ENCODE results near the gene CTTNBP2.

Gene CTTNBP2

DNA sequence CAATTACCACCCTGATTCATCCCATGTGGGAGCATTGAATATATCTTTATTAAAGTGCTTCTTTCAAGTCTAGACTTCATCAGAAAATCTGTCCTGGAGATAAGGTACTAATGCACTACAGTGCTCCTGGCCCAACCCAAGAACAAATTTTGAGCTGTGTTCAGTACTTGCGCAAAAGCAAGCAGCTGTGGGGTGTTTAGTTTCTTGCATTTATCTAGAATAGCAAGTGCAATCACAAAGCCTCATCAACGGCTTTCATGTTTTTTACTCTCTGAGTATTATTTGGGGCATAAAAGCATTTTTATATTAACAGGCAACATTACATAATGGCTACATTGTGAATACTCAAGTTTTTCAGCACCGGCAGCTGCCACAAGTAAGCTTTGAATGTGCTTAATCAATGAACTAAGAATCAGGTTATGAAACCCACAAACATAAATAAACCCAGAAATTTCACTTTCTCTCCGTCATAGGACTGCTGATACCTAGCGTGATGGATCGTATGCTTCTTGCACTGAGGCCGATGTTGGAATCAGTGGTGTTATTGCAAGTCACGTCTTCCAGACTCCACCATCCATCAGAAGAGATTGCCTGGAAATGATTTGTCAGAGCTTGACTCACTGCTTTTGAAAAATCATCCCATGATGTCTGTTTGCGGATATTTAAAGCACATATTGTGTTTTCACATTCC is 113.1 kb downstream of the CTTNBP2 start:
- H3K4me2 ChIP-seq (ENCODE audit: low read length), result no peak overlapping the region
- no peaks in the 10 kb centered on the region for H3K4me1 ChIP-seq (ENCODE audit: control insufficient read depth, insufficient read depth, low read length)
- H3K9me3 ChIP-seq (replicated peaks; ENCODE audit: low read length), result no peaks in the 10 kb centered on the region
- no peak overlapping the region for H3K4me3 ChIP-seq (ENCODE audit: low read length)
- H3K9ac ChIP-seq (ENCODE audit: low read depth, low read length), result no peak overlapping the region
- H3K27me3 ChIP-seq (ENCODE audit: control insufficient read depth, insufficient read depth, low read length), result no peaks in the 10 kb centered on the region
- no peaks in the 10 kb centered on the region for H3K36me3 ChIP-seq (ENCODE audit: insufficient read depth, low read length)

DNA sequence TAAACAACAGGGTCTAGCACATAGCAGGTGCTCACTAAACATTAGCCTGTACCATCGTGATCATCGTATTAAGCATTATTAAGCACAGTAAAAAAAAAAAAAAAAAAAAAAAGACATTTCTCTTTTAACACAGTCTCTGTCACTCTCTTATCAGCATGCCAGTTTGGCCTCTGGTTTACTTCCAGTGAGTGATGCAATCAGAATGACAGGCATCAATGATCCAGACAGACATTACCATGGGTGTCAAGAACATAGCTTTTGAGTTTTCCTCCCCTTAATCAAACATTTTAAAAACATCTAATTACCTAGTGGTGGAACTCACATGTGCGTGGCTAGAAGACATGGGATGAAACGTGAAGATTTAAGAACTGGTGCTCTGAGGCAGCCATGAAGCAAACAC is 115.8 kb downstream of the CTTNBP2 start:
- Histone ChIP-seq H3K9ac (ENCODE audit: low read depth, low read length) (no peak overlapping the region), H3K4me1 (ENCODE audit: control insufficient read depth, insufficient read depth, low read length) (no peaks in the 10 kb centered on the region), H3K4me3 (ENCODE audit: low read length) (no peak overlapping the region), H3K36me3 (ENCODE audit: insufficient read depth, low read length) (no peaks in the 10 kb centered on the region), H3K4me2 (ENCODE audit: low read length) (no peak overlapping the region), H3K27me3 (ENCODE audit: control insufficient read depth, insufficient read depth, low read length) (no peaks in the 10 kb centered on the region), H3K9me3 (replicated peaks; ENCODE audit: low read length) (no peaks in the 10 kb centered on the region)

DNA sequence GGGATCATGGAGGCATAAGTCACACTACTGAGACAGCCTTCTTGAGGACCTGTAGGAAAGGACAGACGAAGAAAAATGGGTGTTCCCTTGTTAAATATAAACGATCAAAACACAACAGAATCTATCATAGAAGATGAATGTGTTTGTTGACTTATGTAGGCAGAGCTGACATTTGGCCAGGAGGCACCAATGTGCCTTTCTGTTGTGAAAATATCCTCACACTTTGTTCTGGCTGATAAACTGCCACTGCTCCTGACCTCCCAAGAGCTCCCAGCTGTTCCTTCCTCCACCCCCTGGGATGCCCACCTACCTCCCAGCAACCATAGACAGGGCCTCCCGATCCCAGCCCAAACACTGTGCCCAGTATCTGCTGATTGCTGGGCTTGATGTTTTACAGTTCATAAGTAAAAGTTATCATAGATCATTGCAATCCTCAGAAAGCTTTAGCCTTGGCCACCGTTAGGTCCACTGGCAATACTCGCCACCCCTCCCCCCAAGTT is 116.6 kb downstream of the CTTNBP2 start:
- Histone ChIP-seq H3K9me3 (replicated peaks; ENCODE audit: low read length) (no peaks in the 10 kb centered on the region), H3K4me1 (ENCODE audit: control insufficient read depth, insufficient read depth, low read length) (no peaks in the 10 kb centered on the region), H3K4me2 (ENCODE audit: low read length) (no peak overlapping the region), H3K9ac (ENCODE audit: low read depth, low read length) (no peak overlapping the region), H3K27me3 (ENCODE audit: control insufficient read depth, insufficient read depth, low read length) (no peaks in the 10 kb centered on the region), H3K36me3 (ENCODE audit: insufficient read depth, low read length) (no peaks in the 10 kb centered on the region), H3K4me3 (ENCODE audit: low read length) (no peak overlapping the region)

DNA sequence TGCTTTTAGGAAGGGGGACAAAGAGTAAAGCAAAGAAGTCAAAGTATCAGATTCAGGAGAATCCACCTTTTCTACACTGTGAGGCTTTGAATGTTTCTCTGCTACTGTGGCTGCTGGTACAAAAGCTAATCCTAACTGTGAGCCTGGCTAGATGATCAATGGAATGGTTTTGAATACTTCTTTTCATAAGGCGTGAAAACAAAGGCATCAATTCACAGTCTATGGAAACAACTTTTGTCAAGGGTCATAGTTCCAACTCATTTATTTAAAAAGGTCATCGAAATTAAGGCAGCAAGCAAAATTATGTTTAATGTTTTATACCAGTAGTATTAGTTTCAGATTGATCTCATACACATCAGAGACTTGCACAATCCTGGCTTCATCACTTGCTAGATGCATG is 118.1 kb downstream of the CTTNBP2 start:
- H3K4me3 ChIP-seq (ENCODE audit: low read length), result no peak overlapping the region
- no peak overlapping the region for H3K9ac ChIP-seq (ENCODE audit: low read depth, low read length)
- H3K27me3 ChIP-seq (ENCODE audit: control insufficient read depth, insufficient read depth, low read length), result no peaks in the 10 kb centered on the region
- H3K9me3 ChIP-seq (replicated peaks; ENCODE audit: low read length), result no peaks in the 10 kb centered on the region
- H3K4me2 ChIP-seq (ENCODE audit: low read length), result no peak overlapping the region
- H3K4me1 ChIP-seq (ENCODE audit: control insufficient read depth, insufficient read depth, low read length), result no peaks in the 10 kb centered on the region
- H3K36me3 ChIP-seq (ENCODE audit: insufficient read depth, low read length), result no peaks in the 10 kb centered on the region

DNA sequence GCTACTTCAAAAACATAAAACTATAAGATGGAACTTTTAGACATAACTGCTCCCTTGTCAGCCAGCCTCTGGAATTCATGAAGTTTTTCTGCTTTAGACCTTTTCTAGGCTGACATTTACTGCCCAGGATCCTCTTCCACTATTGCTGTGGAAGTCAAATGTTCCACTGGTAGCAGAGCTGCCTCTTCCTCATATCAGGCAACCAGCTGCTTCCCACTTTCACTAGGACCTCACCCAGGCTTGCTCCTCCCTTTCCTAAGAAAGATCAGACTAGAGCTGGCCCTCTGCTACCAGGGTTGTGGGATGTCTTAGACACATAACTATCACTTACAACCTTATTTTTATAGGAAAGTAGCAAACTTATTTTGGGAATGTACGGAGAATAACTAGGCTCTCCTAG is 121.5 kb downstream of the CTTNBP2 start:
- Histone ChIP-seq H3K4me1 (ENCODE audit: control insufficient read depth, insufficient read depth, low read length) (no peaks in the 10 kb centered on the region), H3K9ac (ENCODE audit: low read depth, low read length) (no peak overlapping the region), H3K9me3 (replicated peaks; ENCODE audit: low read length) (no peaks in the 10 kb centered on the region), H3K36me3 (ENCODE audit: insufficient read depth, low read length) (no peaks in the 10 kb centered on the region), H3K4me3 (ENCODE audit: low read length) (no peak overlapping the region), H3K27me3 (ENCODE audit: control insufficient read depth, insufficient read depth, low read length) (no peaks in the 10 kb centered on the region), H3K4me2 (ENCODE audit: low read length) (no peak overlapping the region)

DNA sequence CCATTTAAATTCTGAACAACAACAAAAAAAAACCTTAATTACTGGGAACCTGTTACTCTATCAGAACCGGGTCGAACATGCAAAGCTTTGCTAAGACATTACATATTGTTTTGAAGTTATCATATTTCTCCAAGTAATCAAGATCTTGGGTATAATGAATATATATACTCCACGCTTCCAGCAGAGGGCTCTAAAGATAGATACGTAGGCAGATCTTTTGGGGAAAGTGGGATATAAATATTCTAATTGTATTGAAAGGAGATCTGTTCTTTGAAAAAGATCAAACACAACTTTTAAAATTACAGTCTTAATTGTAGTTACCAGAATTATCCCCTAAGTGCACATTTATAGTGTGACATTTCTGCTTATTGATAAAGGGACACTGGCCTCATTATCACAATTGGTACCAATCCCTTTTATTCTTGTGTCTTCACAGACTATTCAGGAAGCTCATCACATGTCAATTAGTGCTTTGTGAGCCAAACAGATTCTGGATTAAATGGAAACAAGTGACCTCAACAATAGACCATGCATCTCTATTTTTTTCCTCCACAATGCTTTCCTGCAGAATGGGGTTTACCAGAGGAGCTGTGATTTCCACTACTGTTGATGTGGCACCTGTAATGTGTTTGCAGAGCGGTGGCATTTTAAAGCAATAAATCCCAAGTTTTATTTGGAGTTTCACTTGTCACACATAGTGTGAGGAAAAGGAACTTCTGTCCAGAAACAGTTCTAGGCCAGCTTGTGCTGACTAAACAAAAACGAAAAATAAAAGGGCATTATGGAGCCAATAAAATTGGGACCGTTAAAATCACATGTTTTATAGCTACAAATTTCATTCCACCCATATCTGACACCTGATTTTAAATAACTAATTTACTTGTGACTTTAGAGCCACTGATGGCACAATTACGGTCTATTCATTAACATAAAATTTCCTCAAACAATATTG is 122.4 kb downstream of the CTTNBP2 start:
- H3K4me2 ChIP-seq (ENCODE audit: low read length), result no peak overlapping the region
- no peaks in the 10 kb centered on the region for H3K9me3 ChIP-seq (replicated peaks; ENCODE audit: low read length)
- no peak overlapping the region for H3K4me3 ChIP-seq (ENCODE audit: low read length)
- no peaks in the 10 kb centered on the region for H3K27me3 ChIP-seq (ENCODE audit: control insufficient read depth, insufficient read depth, low read length)
- H3K4me1 ChIP-seq (ENCODE audit: control insufficient read depth, insufficient read depth, low read length), result no peaks in the 10 kb centered on the region
- H3K9ac ChIP-seq (ENCODE audit: low read depth, low read length), result no peak overlapping the region
- H3K36me3 ChIP-seq (ENCODE audit: insufficient read depth, low read length), result no peaks in the 10 kb centered on the region

DNA sequence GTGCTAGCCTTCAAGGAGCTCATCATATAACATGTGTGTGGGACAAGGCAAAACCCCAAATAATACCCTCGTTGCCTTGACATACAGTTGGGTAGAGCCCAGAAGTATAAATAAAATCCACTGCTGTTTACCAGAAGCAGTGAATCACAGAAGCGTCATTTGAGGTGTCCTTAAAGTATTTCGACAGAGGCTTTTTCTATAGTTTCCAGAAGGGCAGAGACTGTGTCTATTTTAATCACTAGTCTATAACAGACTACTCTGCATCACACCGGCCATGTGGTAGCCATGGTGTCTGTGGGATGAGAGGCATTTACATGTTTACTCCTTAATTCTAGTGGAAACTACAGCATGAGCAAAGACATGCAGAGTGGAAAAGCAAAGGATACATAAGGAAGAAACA is 131.3 kb downstream of the CTTNBP2 start:
- H3K36me3 ChIP-seq (ENCODE audit: insufficient read depth, low read length), result no peaks in the 10 kb centered on the region
- H3K27me3 ChIP-seq (ENCODE audit: control insufficient read depth, insufficient read depth, low read length), result no peaks in the 10 kb centered on the region
- H3K9ac ChIP-seq (ENCODE audit: low read depth, low read length), result no peak overlapping the region
- no peaks in the 10 kb centered on the region for H3K9me3 ChIP-seq (replicated peaks; ENCODE audit: low read length)
- no peak overlapping the region for H3K4me2 ChIP-seq (ENCODE audit: low read length)
- no peaks in the 10 kb centered on the region for H3K4me1 ChIP-seq (ENCODE audit: control insufficient read depth, insufficient read depth, low read length)
- H3K4me3 ChIP-seq (ENCODE audit: low read length), result no peak overlapping the region

DNA sequence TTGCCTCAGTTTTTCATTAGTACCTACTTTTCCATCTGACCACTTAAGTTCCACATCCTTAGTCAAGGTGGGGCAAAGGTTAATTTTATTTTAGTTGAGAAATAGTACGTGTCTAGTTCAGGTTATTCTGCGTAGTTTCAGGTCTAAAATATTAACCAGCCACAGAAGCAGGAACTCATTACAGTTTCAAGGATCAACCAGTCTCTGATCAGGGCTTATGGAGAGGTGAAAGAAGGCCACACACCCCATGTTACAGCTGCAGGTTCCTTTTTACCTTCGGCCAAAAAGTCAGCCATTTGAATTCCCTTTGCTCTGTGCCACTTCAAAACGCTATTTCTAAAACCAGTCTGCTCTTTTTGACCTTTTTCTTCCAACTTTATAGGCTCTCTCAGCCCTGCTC is 134.2 kb downstream of the CTTNBP2 start:
- no peak overlapping the region for H3K9ac ChIP-seq (ENCODE audit: low read depth, low read length)
- no peak overlapping the region for H3K4me3 ChIP-seq (ENCODE audit: low read length)
- H3K27me3 ChIP-seq (ENCODE audit: control insufficient read depth, insufficient read depth, low read length), result no peaks in the 10 kb centered on the region
- no peaks in the 10 kb centered on the region for H3K36me3 ChIP-seq (ENCODE audit: insufficient read depth, low read length)
- H3K4me2 ChIP-seq (ENCODE audit: low read length), result no peak overlapping the region
- H3K4me1 ChIP-seq (ENCODE audit: control insufficient read depth, insufficient read depth, low read length), result no peaks in the 10 kb centered on the region
- no peaks in the 10 kb centered on the region for H3K9me3 ChIP-seq (replicated peaks; ENCODE audit: low read length)

DNA sequence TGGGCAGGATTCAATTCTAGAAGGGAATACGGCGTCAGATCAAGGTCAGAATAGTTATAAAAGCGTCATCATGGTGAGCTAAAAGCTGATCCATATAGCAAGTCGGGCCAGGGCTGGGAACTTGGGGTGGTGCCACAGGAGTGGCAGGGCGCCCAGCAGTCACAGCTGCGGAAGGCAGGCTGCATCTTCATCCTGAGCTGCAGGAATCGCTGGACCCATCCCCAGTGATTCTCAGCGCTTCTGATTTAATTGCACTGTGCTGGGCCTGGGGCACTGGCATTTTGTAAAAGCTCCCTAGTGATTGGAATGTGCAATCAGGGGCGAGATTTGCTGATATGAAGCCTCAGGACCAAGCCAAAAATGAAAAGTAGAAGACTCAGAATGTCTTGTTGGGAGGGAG is 135.3 kb downstream of the CTTNBP2 start:
- Histone ChIP-seq H3K4me1 (ENCODE audit: control insufficient read depth, insufficient read depth, low read length) (no peaks in the 10 kb centered on the region), H3K27me3 (ENCODE audit: control insufficient read depth, insufficient read depth, low read length) (no peaks in the 10 kb centered on the region), H3K4me2 (ENCODE audit: low read length) (no peak overlapping the region), H3K9ac (ENCODE audit: low read depth, low read length) (no peak overlapping the region), H3K36me3 (ENCODE audit: insufficient read depth, low read length) (no peaks in the 10 kb centered on the region), H3K9me3 (replicated peaks; ENCODE audit: low read length) (no peaks in the 10 kb centered on the region), H3K4me3 (ENCODE audit: low read length) (no peak overlapping the region)

DNA sequence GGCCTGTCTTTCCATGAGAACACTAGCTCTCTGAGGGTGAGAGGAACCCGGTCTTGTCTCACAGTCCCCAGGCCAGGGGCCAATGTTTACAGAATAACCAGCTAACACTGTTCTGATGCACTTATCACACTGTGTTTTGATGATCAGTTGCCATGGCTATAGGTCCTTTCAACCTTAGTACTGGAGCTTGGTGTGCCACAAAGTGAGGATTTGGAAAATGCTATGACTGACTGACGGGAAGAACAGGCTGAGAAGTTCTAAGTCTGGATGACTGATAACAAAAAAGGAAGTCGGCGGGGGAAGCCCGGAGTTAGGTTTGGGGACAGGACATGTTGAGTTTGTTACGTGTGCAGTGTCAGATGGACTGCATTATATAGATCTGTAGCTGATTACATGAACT is 141.8 kb downstream of the CTTNBP2 start:
- no peaks in the 10 kb centered on the region for H3K9me3 ChIP-seq (replicated peaks; ENCODE audit: low read length)
- no peak overlapping the region for H3K4me2 ChIP-seq (ENCODE audit: low read length)
- no peak overlapping the region for H3K4me3 ChIP-seq (ENCODE audit: low read length)
- no peaks in the 10 kb centered on the region for H3K4me1 ChIP-seq (ENCODE audit: control insufficient read depth, insufficient read depth, low read length)
- H3K9ac ChIP-seq (ENCODE audit: low read depth, low read length), result no peak overlapping the region
- no peaks in the 10 kb centered on the region for H3K27me3 ChIP-seq (ENCODE audit: control insufficient read depth, insufficient read depth, low read length)
- no peaks in the 10 kb centered on the region for H3K36me3 ChIP-seq (ENCODE audit: insufficient read depth, low read length)

DNA sequence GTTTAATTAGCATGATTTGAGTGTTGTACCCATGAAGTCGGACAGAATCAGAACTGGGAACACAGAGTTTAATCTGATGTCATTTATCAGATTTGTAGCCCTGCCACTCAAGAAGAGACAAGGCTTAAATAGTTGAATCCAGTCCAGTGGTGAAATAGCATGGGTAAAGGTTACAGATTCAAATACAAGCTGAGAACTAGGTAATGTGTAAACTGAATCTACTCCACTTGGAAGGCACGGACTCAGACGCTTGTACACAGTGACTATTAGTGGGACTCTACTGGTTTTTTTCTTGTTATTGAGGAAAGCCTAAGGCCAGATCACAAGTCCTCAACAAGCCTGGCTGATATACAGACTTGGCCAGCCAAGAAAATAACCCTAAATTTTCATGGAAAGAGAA is 142.9 kb downstream of the CTTNBP2 start:
- H3K27me3 ChIP-seq (ENCODE audit: control insufficient read depth, insufficient read depth, low read length), result no peaks in the 10 kb centered on the region
- H3K9ac ChIP-seq (ENCODE audit: low read depth, low read length), result no peak overlapping the region
- H3K36me3 ChIP-seq (ENCODE audit: insufficient read depth, low read length), result no peaks in the 10 kb centered on the region
- no peaks in the 10 kb centered on the region for H3K9me3 ChIP-seq (replicated peaks; ENCODE audit: low read length)
- H3K4me2 ChIP-seq (ENCODE audit: low read length), result no peak overlapping the region
- no peaks in the 10 kb centered on the region for H3K4me1 ChIP-seq (ENCODE audit: control insufficient read depth, insufficient read depth, low read length)
- H3K4me3 ChIP-seq (ENCODE audit: low read length), result no peak overlapping the region
